Esophagus squamous epithelium (tissue), 5 donors: ENCODE measurements around the gene STK17B. TPM values are rescaled to one million over a fixed set of nuclear protein-coding genes. Genes with fewer than 3 reads are reported as not detected.

Experiments
- DNase-seq: peaks from one replicate; lab custom pipeline; 2025; lab: John Stamatoyannopoulos, UW
- H3K27ac ChIP-seq, 4 donors: fragments of 200-600 bp; sonication (generic); one replicate each; pipeline ENCODE4 v1.5.1; 2016 to 2019; ENCODE audit warnings: mild to moderate bottlenecking in 1 of 4
- H3K27me3 ChIP-seq, 4 donors: fragments of 200-600 bp; sonication (generic); 1 replicate in 3 of 4; 2 replicates in 1 of 4; pipeline versions ENCODE4 v1.5.1 to v1.6.0; 2017 to 2021; ENCODE audit warnings: antibody characterized with exemption in 1 of 4
- H3K36me3 ChIP-seq, 3 donors: fragments of 200-600 bp; sonication (generic); one replicate each; pipeline ENCODE4 v1.5.1; 2016 to 2019
- H3K4me1 ChIP-seq, 3 donors: fragments of 200-600 bp; sonication (generic); one replicate each; pipeline ENCODE4 v1.5.1; 2017 to 2019
- H3K4me3 ChIP-seq, 4 donors: fragments of 200-600 bp; sonication (generic); 1 replicate in 3 of 4; 2 replicates in 1 of 4; pipeline ENCODE4 v1.5.1; 2016 to 2019; ENCODE audit warnings: mild to moderate bottlenecking in 2 of 4, moderate library complexity in 1 of 4
- H3K9me3 ChIP-seq, 3 donors: fragments of 200-600 bp; sonication (generic); one replicate each; pipeline ENCODE4 v1.5.1; 2016 to 2019
- CTCF ChIP-seq, 6 experiments: fragments of 450-650 bp in 4 of 6; fragments of 200-600 bp in 2 of 6; sonication (generic) in 2 of 6; IDR thresholded peaks; one replicate each; pipeline ENCODE4 v1.5.1; 2016 to 2019; ENCODE audit warnings: antibody characterized with exemption in 6 of 6, mild to moderate bottlenecking in 4 of 6, moderate library complexity in 4 of 6
- POLR2A ChIP-seq, 4 donors: fragments of 450-650 bp; IDR thresholded peaks; one replicate each; pipeline ENCODE4 v1.6.1; 2017; ENCODE audit warnings: antibody characterized with exemption in 4 of 4, mild to moderate bottlenecking in 4 of 4, moderate library complexity in 3 of 4
- WGBS, 2 donors: methylation state at CpG; one replicate each; pipeline ENCODE4 v1.1.5; 2018; 5-methylcytosine and 5-hydroxymethylcytosine counted together
- intact Hi-C: fragments of 100-400 bp; cut with DNase I; formaldehyde crosslinking; loops from one replicate; pipeline ENCODE4 v1.15.0; 2022
- total RNA-seq, 4 donors: library from RNA; depleted of rRNA; stranded (reverse); fragments of >200 nt; gene quantifications; one replicate each; pipeline ENCODE4 v1.1.0, GENCODE V29; 2016
- donor health status: DM: yes; HTN: yes; CAD: no.

Gene STK17B
- total RNA-seq, 4 donors from 2014 or later: 7.9 to 32.2 (median 18.2) TPM

- Histone ChIP-seq H3K27ac (peak overlapping the region in 3 of 4 donors; percentile 59 to 94 (median 63)), H3K4me3 (peak overlapping the region in 2 of 4 donors; percentile 88 to 98)
- intact Hi-C loops: no loop called here
Observed at GRCh38 chr2:196167666-196168065, 3.7 kb downstream of the STK17B start.

GRCh38 chr2:196166876-196167275 is 4.5 kb downstream of the STK17B start:
- WGBS, 2 donors: 54 to 65% methylated on average over 1 of the region's 1 CpG
- TF ChIP-seq CTCF (IDR thresholded peaks at IDR 0.05) (no peak), POLR2A (IDR thresholded peaks at IDR 0.05) (peak in 1 of 4 donors; percentile 21)
- peaks cover 0 to 10% (median 0%) of the 10 kb centered on the region in 3 donors for H3K36me3 ChIP-seq
- no peak for DNase-seq
- H3K9me3 ChIP-seq: no peaks in the 10 kb centered on the region
- intact Hi-C loops: no loop called here
- peak overlapping the region in 3 of 4 donors; percentile 59 to 94 (median 63) for H3K27ac ChIP-seq
- peak overlapping the region in 2 of 4 donors; percentile 88 to 98 for H3K4me3 ChIP-seq
- peaks cover 0 to 29% (median 8%) of the 10 kb centered on the region in 3 donors for H3K4me1 ChIP-seq
- H3K27me3 ChIP-seq: no peaks in the 10 kb centered on the region

More at GRCh38 chr2:196167666-196168065, 3.7 kb downstream of the STK17B start:
- no peaks in the 10 kb centered on the region for H3K9me3 ChIP-seq
- H3K27me3 ChIP-seq: no peaks in the 10 kb centered on the region
- DNase-seq: no peak
- TF ChIP-seq POLR2A (IDR thresholded peaks at IDR 0.05) (no peak), CTCF (IDR thresholded peaks at IDR 0.05) (no peak)
- peaks cover 0 to 4% (median 0%) of the 10 kb centered on the region in 3 donors for H3K36me3 ChIP-seq
- 53 to 65% methylated on average over 2 of the region's 2 CpGs for WGBS, 2 donors
- peaks cover 0 to 36% (median 8%) of the 10 kb centered on the region in 3 donors for H3K4me1 ChIP-seq

GRCh38 chr2:196165016-196165415 is 6.4 kb downstream of the STK17B start:
- Histone ChIP-seq H3K4me3 (peak overlapping the region in 1 of 4 donors; percentile 25), H3K4me1 (peaks cover 0 to 25% (median 7%) of the 10 kb centered on the region in 3 donors), H3K36me3 (peaks cover 0 to 10% (median 0%) of the 10 kb centered on the region in 3 donors), H3K27ac (peak overlapping the region in 2 of 4 donors; percentile 5 to 63), H3K9me3 (no peaks in the 10 kb centered on the region), H3K27me3 (no peaks in the 10 kb centered on the region)
- TF ChIP-seq CTCF (IDR thresholded peaks at IDR 0.05) (no peak), POLR2A (IDR thresholded peaks at IDR 0.05) (no peak)
- intact Hi-C loops: no loop called here
- WGBS, 2 donors: 60 to 73% methylated on average over 4 of the region's 4 CpGs
- no peak for DNase-seq

GRCh38 chr2:196163285-196163684 is 8.1 kb downstream of the STK17B start:
- no peak for DNase-seq
- Histone ChIP-seq H3K4me1 (peaks cover 0 to 7% (median 0%) of the 10 kb centered on the region in 3 donors), H3K4me3 (no peak overlapping the region), H3K27me3 (no peaks in the 10 kb centered on the region), H3K27ac (no peak overlapping the region), H3K9me3 (no peaks in the 10 kb centered on the region), H3K36me3 (peaks cover 0 to 10% (median 0%) of the 10 kb centered on the region in 3 donors)
- intact Hi-C loops: no loop called here
- 59 to 77% methylated on average over 4 of the region's 4 CpGs for WGBS, 2 donors
- TF ChIP-seq CTCF (IDR thresholded peaks at IDR 0.05) (no peak), POLR2A (IDR thresholded peaks at IDR 0.05) (no peak)

- Histone ChIP-seq H3K27me3 (no peaks in the 10 kb centered on the region), H3K36me3 (peaks cover 0 to 10% (median 0%) of the 10 kb centered on the region in 3 donors), H3K27ac (peak overlapping the region in 3 of 4 donors; percentile 10 to 53 (median 19)), H3K4me1 (peaks cover 0 to 1% (median 0%) of the 10 kb centered on the region in 3 donors), H3K4me3 (no peak overlapping the region), H3K9me3 (no peaks in the 10 kb centered on the region)
- intact Hi-C loops: no loop called here
- WGBS, 2 donors: 72 to 84% methylated on average over 6 of the region's 6 CpGs
- no peak for TF ChIP-seq POLR2A (IDR thresholded peaks at IDR 0.05)
- no peak for TF ChIP-seq CTCF (IDR thresholded peaks at IDR 0.05)
- no peak for DNase-seq
Observed at GRCh38 chr2:196162586-196163175, 8.7 kb downstream of the STK17B start.
